ENCODE data around the gene PANX2.

The PANX2 gene

GRCh38 chr22:50173311-50173982 lies 2.9 kb downstream of the PANX2 start:
- peak; percentile 71 for DNase-seq (ENCODE audit: extremely low spot score)
- ChIA-PET POLR2A (no interaction called here), CTCF (interaction anchor here (1.6 kb wide), 1 partner anchor 28 kb away, joined by 3 read pairs; no protein-coding TSS in a partner anchor)
- no peak for TF ChIP-seq CTCF (IDR thresholded peaks at IDR 0.05; ENCODE audit: control extremely low read depth, extremely low read depth, low read depth, missing control alignments)

GRCh38 chr22:50173983-50174355 lies 3.4 kb downstream of the PANX2 start:
- no peak for DNase-seq (ENCODE audit: extremely low spot score)
- CTCF ChIA-PET, result interaction anchor here (1.6 kb wide), 1 partner anchor 28 kb away, joined by 3 read pairs; no protein-coding TSS in a partner anchor

GRCh38 chr22:50174382-50175190 lies 4.1 kb downstream of the PANX2 start:
- POLR2A ChIA-PET, result no interaction called here
- TF ChIP-seq CTCF (IDR thresholded peaks at IDR 0.05; ENCODE audit: control extremely low read depth, extremely low read depth, low read depth, missing control alignments), result no peak
- no peak for DNase-seq (ENCODE audit: extremely low spot score)
- CTCF ChIA-PET, result interaction anchor here (1.6 kb wide), 1 partner anchor 27 kb away, joined by 3 read pairs; no protein-coding TSS in a partner anchor

More at GRCh38 chr22:50173983-50174355, 3.4 kb downstream of the PANX2 start:
- POLR2A ChIA-PET, result no interaction called here
- no peak for TF ChIP-seq CTCF (IDR thresholded peaks at IDR 0.05; ENCODE audit: control extremely low read depth, extremely low read depth, low read depth, missing control alignments)

DNA sequence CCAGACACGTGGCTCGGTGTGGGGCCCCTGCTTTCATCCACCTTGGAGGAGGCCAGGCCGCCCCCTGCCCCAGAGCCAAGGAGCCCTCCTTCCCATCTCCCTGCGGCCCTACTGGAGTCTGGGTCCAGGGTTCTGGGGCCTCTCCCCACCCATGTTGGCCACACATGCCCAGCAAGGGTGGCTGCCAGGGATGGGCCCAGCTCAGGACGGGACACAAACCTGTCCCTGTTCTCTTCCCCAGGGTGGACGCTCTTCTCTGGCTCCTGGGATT lies 4.6 kb downstream of the PANX2 start:
- DNase-seq (ENCODE audit: extremely low spot score), result no peak
- no peak for TF ChIP-seq CTCF (IDR thresholded peaks at IDR 0.05; ENCODE audit: control extremely low read depth, extremely low read depth, low read depth, missing control alignments)
- CTCF ChIA-PET, result no interaction called here
- POLR2A ChIA-PET, result no interaction called here

DNA sequence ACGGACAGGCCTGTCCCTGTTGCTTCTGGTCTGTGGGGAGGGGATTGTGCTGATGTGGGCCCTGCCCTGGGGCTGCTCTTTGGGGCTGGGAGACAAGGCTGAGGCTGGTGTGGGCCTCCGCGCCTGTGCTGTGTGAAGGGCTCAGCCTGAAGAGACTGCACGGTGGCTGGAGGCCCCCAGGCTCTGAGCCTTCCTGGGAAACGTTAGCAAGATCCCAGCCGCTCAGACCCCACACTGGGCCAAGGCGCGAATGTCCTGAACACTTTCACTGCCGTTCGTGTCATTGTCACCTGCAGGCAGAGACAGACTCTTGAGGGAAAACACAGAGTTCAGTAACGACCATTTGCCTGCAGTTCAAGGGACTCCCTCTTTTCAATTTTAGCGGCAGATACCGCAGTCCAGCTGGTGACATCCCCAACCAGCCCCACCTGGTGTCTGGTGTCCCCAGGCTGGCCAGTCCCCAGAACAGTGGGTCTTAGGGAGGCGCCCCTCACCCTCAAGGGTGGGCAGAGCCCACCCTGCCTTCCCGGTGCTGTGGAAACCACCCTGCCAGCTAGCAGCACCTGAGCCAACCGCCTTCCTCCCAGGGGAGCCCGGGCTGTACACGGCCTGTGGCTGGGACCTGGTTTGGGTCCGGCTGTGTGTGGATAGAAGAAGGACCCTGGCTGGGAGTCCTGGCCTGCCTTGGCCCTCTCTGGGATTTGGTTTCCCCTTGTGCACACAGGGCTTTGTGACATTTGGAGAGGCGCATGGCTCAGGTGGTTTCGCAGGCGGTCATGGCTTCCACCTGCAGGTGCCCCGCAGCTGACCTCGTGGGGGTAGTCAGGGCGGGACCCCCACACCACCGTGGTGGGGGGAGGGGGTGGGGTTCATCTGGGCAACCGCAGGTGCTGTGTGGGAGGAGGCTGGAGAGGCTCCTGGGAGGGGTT lies 5.7 kb downstream of the PANX2 start:
- ChIA-PET CTCF (no interaction called here), POLR2A (no interaction called here)
- TF ChIP-seq CTCF (IDR thresholded peaks at IDR 0.05; ENCODE audit: control extremely low read depth, extremely low read depth, low read depth, missing control alignments), result no peak
- no peak for DNase-seq (ENCODE audit: extremely low spot score)

DNA sequence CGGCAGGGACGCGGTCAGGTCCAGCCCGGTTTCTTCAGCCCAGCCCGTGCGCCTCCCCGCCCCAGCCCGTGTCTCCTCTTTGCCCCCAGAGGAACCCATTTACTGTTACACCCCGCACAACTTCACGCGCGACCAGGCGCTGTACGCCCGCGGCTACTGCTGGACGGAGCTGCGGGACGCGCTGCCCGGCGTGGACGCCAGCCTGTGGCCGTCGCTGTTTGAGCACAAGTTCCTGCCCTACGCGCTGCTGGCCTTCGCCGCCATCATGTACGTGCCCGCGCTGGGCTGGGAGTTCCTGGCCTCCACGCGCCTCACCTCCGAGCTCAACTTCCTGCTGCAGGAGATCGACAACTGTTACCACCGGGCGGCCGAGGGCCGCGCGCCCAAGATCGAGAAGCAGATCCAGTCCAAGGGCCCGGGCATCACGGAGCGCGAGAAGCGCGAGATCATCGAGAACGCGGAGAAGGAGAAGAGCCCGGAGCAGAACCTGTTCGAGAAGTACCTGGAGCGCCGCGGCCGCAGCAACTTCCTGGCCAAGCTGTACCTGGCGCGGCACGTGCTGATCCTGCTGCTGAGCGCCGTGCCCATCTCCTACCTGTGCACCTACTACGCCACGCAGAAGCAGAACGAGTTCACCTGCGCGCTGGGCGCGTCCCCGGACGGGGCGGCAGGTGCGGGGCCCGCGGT lies 6.5 kb downstream of the PANX2 start:
- ChIA-PET CTCF (no interaction called here), POLR2A (no interaction called here)
- DNase-seq (ENCODE audit: extremely low spot score), result no peak
- no peak for TF ChIP-seq CTCF (IDR thresholded peaks at IDR 0.05; ENCODE audit: control extremely low read depth, extremely low read depth, low read depth, missing control alignments)
